Trophoblast cell (in vitro differentiated cells and primary cell): ENCODE data around the gene KLF15.

Experiments
- DNase-seq, 2 donors: peaks; one replicate each; pipeline ENCODE4 v3.0.0-alpha.2; 2016
- H2AFZ ChIP-seq: 2 replicates; pipeline ENCODE4 v1.6.1; 2013; ENCODE audit warnings: low read length, moderate library complexity, mild to moderate bottlenecking; ENCODE audit not compliant: insufficient read depth, poor library complexity
- H2AK5ac ChIP-seq: 2 replicates; pipeline ENCODE4 v1.6.1; 2013; ENCODE audit warnings: mild to moderate bottlenecking, low read length
- H2BK120ac ChIP-seq: 2 replicates; pipeline ENCODE4 v1.6.1; 2013; ENCODE audit warnings: low read length, mild to moderate bottlenecking, moderate library complexity; ENCODE audit not compliant: insufficient read depth, poor library complexity
- H2BK12ac ChIP-seq: 2 replicates; pipeline ENCODE4 v1.6.1; 2013; ENCODE audit warnings: mild to moderate bottlenecking, low read length, moderate library complexity
- H2BK5ac ChIP-seq: 2 replicates; pipeline ENCODE4 v1.6.1; 2013; ENCODE audit warnings: low read length, low read depth, moderate library complexity, mild to moderate bottlenecking; ENCODE audit not compliant: poor library complexity
- H3K14ac ChIP-seq: 2 replicates; pipeline ENCODE4 v1.6.1; 2013; ENCODE audit warnings: mild to moderate bottlenecking, low read length
- H3K18ac ChIP-seq: 2 replicates; pipeline ENCODE4 v1.6.1; 2013; ENCODE audit warnings: mild to moderate bottlenecking, low read length
- H3K23ac ChIP-seq: 2 replicates; pipeline ENCODE4 v1.6.1; 2013; ENCODE audit warnings: low read length
- H3K27ac ChIP-seq: 2 replicates; pipeline ENCODE4 v1.5.1; 2013; ENCODE audit warnings: low read depth, mild to moderate bottlenecking, inconsistent platforms, low read length, moderate library complexity
- H3K27me3 ChIP-seq: 2 replicates; pipeline ENCODE4 v1.6.1; 2013; ENCODE audit warnings: inconsistent platforms, mild to moderate bottlenecking, low read length, moderate library complexity; ENCODE audit not compliant: insufficient read depth
- H3K36me3 ChIP-seq, 2 experiments: 1 replicate in 1 of 2; 2 replicates in 1 of 2; pipeline ENCODE4 v1.6.1; 2013; ENCODE audit warnings: low read length in 2 of 2, mild to moderate bottlenecking in 2 of 2, moderate library complexity in 1 of 2; ENCODE audit not compliant: insufficient read depth in 2 of 2, control insufficient read depth in 1 of 2
- H3K4ac ChIP-seq: 2 replicates; pipeline ENCODE4 v1.6.1; 2013; ENCODE audit warnings: low read depth, mild to moderate bottlenecking, low read length, moderate library complexity
- H3K4me1 ChIP-seq, 2 experiments: 1 replicate in 1 of 2; 2 replicates in 1 of 2; pipeline ENCODE4 v1.6.1; 2013; ENCODE audit warnings: low read length in 2 of 2, mild to moderate bottlenecking in 2 of 2, moderate library complexity in 1 of 2; ENCODE audit not compliant: insufficient read depth in 2 of 2, control insufficient read depth in 1 of 2
- H3K4me2 ChIP-seq: 2 replicates; pipeline ENCODE4 v1.6.1; 2013; ENCODE audit warnings: inconsistent platforms, mild to moderate bottlenecking, low read length, moderate library complexity
- H3K4me3 ChIP-seq: 2 replicates; pipeline ENCODE4 v1.5.1; 2013; ENCODE audit warnings: mild to moderate bottlenecking, low read depth, low read length, inconsistent platforms
- H3K79me1 ChIP-seq: one replicate; pipeline ENCODE4 v1.6.1; 2013; ENCODE audit warnings: low read length
- H3K79me2 ChIP-seq: 2 replicates; pipeline ENCODE4 v1.6.1; 2013; ENCODE audit warnings: low read length, mild to moderate bottlenecking; ENCODE audit not compliant: control insufficient read depth, insufficient read depth, poor library complexity
- H3K9ac ChIP-seq: 2 replicates; pipeline ENCODE4 v1.6.1; 2013; ENCODE audit warnings: mild to moderate bottlenecking, low read length
- H3K9me3 ChIP-seq: 2 replicates; pipeline ENCODE4 v1.6.1; 2013; ENCODE audit warnings: low read depth, mild to moderate bottlenecking, control low read depth, inconsistent platforms, low read length; ENCODE audit not compliant: insufficient read depth
- H4K12ac ChIP-seq: 2 replicates; pipeline ENCODE4 v1.6.1; 2013; ENCODE audit warnings: low read depth, mild to moderate bottlenecking, low read length, moderate library complexity
- H4K8ac ChIP-seq: 2 replicates; pipeline ENCODE4 v1.6.1; 2013; ENCODE audit warnings: low read depth, mild to moderate bottlenecking, low read length, moderate library complexity
- H4K91ac ChIP-seq: one replicate; pipeline ENCODE4 v1.6.1; 2013; ENCODE audit warnings: low read depth, mild to moderate bottlenecking, low read length, moderate library complexity
- WGBS: extraction: QIAGEN DNeasy Blood & Tissue Kit; methylation state at CpG from one replicate; pipeline ENCODE4 v1.1.7; 2013; ENCODE audit warnings: missing lambda C conversion rate; ENCODE audit not compliant: insufficient read length, insufficient coverage; ENCODE audit errors: extremely low coverage; 5-methylcytosine and 5-hydroxymethylcytosine counted together

KLF15 gene

GRCh38 chr3:126349071-126349470, 8.1 kb downstream of the KLF15 start:
- H3K4ac ChIP-seq, result no peak overlapping the region
- H3K4me3 ChIP-seq, result no peak overlapping the region
- no peak overlapping the region for H2BK5ac ChIP-seq
- H4K91ac ChIP-seq, result no peak overlapping the region
- no peak overlapping the region for H3K27ac ChIP-seq
- no peak overlapping the region for H2AK5ac ChIP-seq
- peaks cover 2% of the 10 kb centered on the region for H3K9me3 ChIP-seq
- H2AFZ ChIP-seq, result no peak overlapping the region
- H3K36me3 ChIP-seq, result peaks cover 0 to 2% of the 10 kb centered on the region in 2 experiments
- no peaks in the 10 kb centered on the region for H3K4me1 ChIP-seq
- no peak overlapping the region for H2BK12ac ChIP-seq
- no peak overlapping the region for H3K23ac ChIP-seq
- H3K79me1 ChIP-seq, result no peaks in the 10 kb centered on the region
- H4K12ac ChIP-seq, result no peak overlapping the region
- no CpG with 5 or more reads among the region's 6 CpGs for WGBS
- DNase-seq, result no peak
- H2BK120ac ChIP-seq, result no peak overlapping the region
- H3K79me2 ChIP-seq, result no peaks in the 10 kb centered on the region
- no peak overlapping the region for H3K9ac ChIP-seq
- H3K27me3 ChIP-seq, result no peaks in the 10 kb centered on the region
- no peak overlapping the region for H3K18ac ChIP-seq
- H3K4me2 ChIP-seq, result no peak overlapping the region
- H4K8ac ChIP-seq, result no peak overlapping the region
- no peak overlapping the region for H3K14ac ChIP-seq

- no peaks in the 10 kb centered on the region for H3K79me2 ChIP-seq
- no peak overlapping the region for H3K23ac ChIP-seq
- no peak overlapping the region for H3K27ac ChIP-seq
- no peak overlapping the region for H2BK5ac ChIP-seq
- H3K18ac ChIP-seq, result no peak overlapping the region
- no peak overlapping the region for H3K9ac ChIP-seq
- peaks cover 2% of the 10 kb centered on the region for H3K9me3 ChIP-seq
- H2BK120ac ChIP-seq, result no peak overlapping the region
- no peaks in the 10 kb centered on the region for H3K27me3 ChIP-seq
- no peak overlapping the region for H3K14ac ChIP-seq
- H2AFZ ChIP-seq, result no peak overlapping the region
- DNase-seq, result no peak
- no CpG with 5 or more reads among the region's 12 CpGs for WGBS
- no peak overlapping the region for H3K4ac ChIP-seq
- no peak overlapping the region for H2AK5ac ChIP-seq
- no peak overlapping the region for H3K4me2 ChIP-seq
- no peak overlapping the region for H3K4me3 ChIP-seq
- H3K4me1 ChIP-seq, result no peaks in the 10 kb centered on the region
- H2BK12ac ChIP-seq, result no peak overlapping the region
- H4K91ac ChIP-seq, result no peak overlapping the region
- H3K36me3 ChIP-seq, result peaks cover 0 to 2% of the 10 kb centered on the region in 2 experiments
- no peaks in the 10 kb centered on the region for H3K79me1 ChIP-seq
- H4K12ac ChIP-seq, result no peak overlapping the region
- no peak overlapping the region for H4K8ac ChIP-seq
Measured at GRCh38 chr3:126348308-126348920, 8.8 kb downstream of the KLF15 start.

- no CpG with 5 or more reads among the region's 8 CpGs for WGBS
- H3K9ac ChIP-seq, result no peak overlapping the region
Measured at GRCh38 chr3:126347543-126348161, 9.6 kb downstream of the KLF15 start.

GRCh38 chr3:126346466-126346865, 10.7 kb downstream of the KLF15 start:
- Histone ChIP-seq H3K18ac (no peak overlapping the region), H2BK12ac (no peak overlapping the region), H3K4me1 (no peaks in the 10 kb centered on the region), H4K12ac (no peak overlapping the region), H3K4me2 (no peak overlapping the region), H3K4ac (no peak overlapping the region), H3K9me3 (peaks cover 2% of the 10 kb centered on the region), H3K36me3 (peaks cover 0 to 2% of the 10 kb centered on the region in 2 experiments), H3K4me3 (no peak overlapping the region), H2AFZ (no peak overlapping the region), H2BK5ac (no peak overlapping the region), H3K14ac (no peak overlapping the region), H4K8ac (no peak overlapping the region), H2BK120ac (no peak overlapping the region), H3K79me2 (no peaks in the 10 kb centered on the region), H3K79me1 (no peaks in the 10 kb centered on the region), H3K9ac (no peak overlapping the region), H3K27ac (no peak overlapping the region), H3K27me3 (no peaks in the 10 kb centered on the region), H3K23ac (no peak overlapping the region), H4K91ac (no peak overlapping the region), H2AK5ac (no peak overlapping the region)
- no CpG with 5 or more reads among the region's 2 CpGs for WGBS
- DNase-seq, result no peak

More at GRCh38 chr3:126347543-126348161, 9.6 kb downstream of the KLF15 start:
- H2BK5ac ChIP-seq, result no peak overlapping the region
- H3K9me3 ChIP-seq, result peaks cover 2% of the 10 kb centered on the region
- H3K4ac ChIP-seq, result no peak overlapping the region
- no peak overlapping the region for H3K18ac ChIP-seq
- no peak for DNase-seq
- H3K14ac ChIP-seq, result no peak overlapping the region
- H3K79me2 ChIP-seq, result no peaks in the 10 kb centered on the region
- H3K4me2 ChIP-seq, result no peak overlapping the region
- no peak overlapping the region for H3K27ac ChIP-seq
- H3K36me3 ChIP-seq, result peaks cover 0 to 2% of the 10 kb centered on the region in 2 experiments
- H3K4me1 ChIP-seq, result no peaks in the 10 kb centered on the region
- no peak overlapping the region for H2AK5ac ChIP-seq
- H3K4me3 ChIP-seq, result no peak overlapping the region
- no peak overlapping the region for H4K8ac ChIP-seq
- no peak overlapping the region for H3K23ac ChIP-seq
- H2AFZ ChIP-seq, result no peak overlapping the region
- no peak overlapping the region for H2BK120ac ChIP-seq
- H4K91ac ChIP-seq, result no peak overlapping the region
- H2BK12ac ChIP-seq, result no peak overlapping the region
- H4K12ac ChIP-seq, result no peak overlapping the region
- H3K79me1 ChIP-seq, result no peaks in the 10 kb centered on the region
- H3K27me3 ChIP-seq, result no peaks in the 10 kb centered on the region
